ENCODE data around the gene GINS3. TPM values are rescaled to one million over a fixed set of nuclear protein-coding genes. Genes with fewer than 3 reads are reported as not detected.

The GINS3 gene
- total RNA-seq, 4 donors from 2014 or later = 1.2 to 2.0 (median 1.8) TPM

DNA sequence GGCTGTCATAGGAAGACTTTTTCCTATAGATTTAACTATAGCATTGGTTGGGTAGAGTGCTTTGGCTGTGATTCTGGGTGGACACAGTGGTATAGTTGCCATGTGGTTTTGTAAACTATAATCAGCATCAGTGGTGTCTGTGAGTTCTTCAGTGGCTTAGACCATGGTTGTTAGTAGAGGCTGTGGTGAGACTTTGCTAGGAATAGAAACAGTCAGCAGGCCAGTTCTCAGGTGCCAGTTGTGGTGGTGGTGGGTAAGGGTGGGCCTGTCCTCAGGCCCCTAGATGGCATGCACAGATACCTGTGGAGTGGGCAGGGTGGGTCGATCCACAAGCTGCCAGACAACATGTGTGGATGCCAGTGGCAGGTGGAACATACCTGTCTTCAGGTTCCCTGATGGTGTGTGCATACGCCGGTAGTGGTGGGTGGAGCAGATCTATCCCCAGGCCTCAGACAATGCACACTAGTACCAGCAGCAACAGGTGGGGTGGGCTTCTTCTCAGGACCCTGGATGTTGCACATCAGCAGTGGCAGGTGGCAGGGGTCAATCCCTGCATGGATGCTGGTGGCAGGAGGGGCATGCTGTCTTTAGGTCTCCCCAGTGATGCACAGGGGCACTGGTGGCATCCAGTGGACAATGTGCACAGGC, 28.4 kb upstream of the GINS3 start:
- no peak overlapping the region for H3K4me3 ChIP-seq
- no peaks in the 10 kb centered on the region for H3K27me3 ChIP-seq
- peaks cover 0 to 17% (median 13%) of the 10 kb centered on the region in 4 donors for H3K9me3 ChIP-seq
- DNase-seq (ENCODE audit: extremely low spot score) = no peak
- H3K27ac ChIP-seq (replicated peaks in 1 of 4) = no peak overlapping the region
- no CpG with 5 or more reads among the region's 3 CpGs for WGBS
- intact Hi-C loops (cut with DNase I) = no loop called here
- no peaks in the 10 kb centered on the region for H3K4me1 ChIP-seq
- no peaks in the 10 kb centered on the region for H3K36me3 ChIP-seq
- TF ChIP-seq EP300 (IDR thresholded peaks at IDR 0.05) (no peak), POLR2AphosphoS5 (IDR thresholded peaks at IDR 0.05) (no peak)

DNA sequence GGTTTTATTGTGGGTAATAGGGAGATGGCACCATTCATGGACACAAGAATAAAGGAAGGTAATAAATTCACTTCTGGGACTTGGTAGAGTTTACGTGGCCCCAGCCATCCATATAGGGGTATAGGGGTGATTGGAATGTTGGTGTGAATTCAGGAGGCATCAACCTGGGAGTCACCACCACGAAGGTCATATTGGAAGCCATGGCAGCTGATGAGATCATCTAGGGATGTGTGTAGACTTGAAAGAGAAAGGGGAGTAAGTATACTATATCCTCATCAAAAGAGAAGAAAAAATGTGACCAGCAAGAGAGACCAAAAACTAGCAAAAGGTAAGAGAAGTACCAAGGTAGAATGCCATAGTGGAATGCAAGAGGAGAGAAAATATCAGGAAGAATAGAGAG, 26.6 kb upstream of the GINS3 start:
- no peak for DNase-seq (ENCODE audit: extremely low spot score)
- Histone ChIP-seq H3K9me3 (peaks cover 0 to 8% (median 3%) of the 10 kb centered on the region in 4 donors), H3K4me3 (no peak overlapping the region), H3K27ac (replicated peaks in 1 of 4) (no peak overlapping the region), H3K27me3 (no peaks in the 10 kb centered on the region), H3K4me1 (no peaks in the 10 kb centered on the region), H3K36me3 (no peaks in the 10 kb centered on the region)
- intact Hi-C loops (cut with DNase I) = no loop called here
- WGBS = 57% methylated on average over 2 of the region's 2 CpGs
- TF ChIP-seq POLR2A (IDR thresholded peaks at IDR 0.05; ENCODE audit: low read depth) (no peak), EP300 (IDR thresholded peaks at IDR 0.05) (no peak), POLR2AphosphoS5 (IDR thresholded peaks at IDR 0.05) (no peak)
- TF ChIP-seq, protein P1, sequence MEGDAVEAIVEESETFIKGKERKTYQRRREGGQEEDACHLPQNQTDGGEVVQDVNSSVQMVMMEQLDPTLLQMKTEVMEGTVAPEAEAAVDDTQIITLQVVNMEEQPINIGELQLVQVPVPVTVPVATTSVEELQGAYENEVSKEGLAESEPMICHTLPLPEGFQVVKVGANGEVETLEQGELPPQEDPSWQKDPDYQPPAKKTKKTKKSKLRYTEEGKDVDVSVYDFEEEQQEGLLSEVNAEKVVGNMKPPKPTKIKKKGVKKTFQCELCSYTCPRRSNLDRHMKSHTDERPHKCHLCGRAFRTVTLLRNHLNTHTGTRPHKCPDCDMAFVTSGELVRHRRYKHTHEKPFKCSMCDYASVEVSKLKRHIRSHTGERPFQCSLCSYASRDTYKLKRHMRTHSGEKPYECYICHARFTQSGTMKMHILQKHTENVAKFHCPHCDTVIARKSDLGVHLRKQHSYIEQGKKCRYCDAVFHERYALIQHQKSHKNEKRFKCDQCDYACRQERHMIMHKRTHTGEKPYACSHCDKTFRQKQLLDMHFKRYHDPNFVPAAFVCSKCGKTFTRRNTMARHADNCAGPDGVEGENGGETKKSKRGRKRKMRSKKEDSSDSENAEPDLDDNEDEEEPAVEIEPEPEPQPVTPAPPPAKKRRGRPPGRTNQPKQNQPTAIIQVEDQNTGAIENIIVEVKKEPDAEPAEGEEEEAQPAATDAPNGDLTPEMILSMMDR (IDR thresholded peaks at IDR 0.05) = no peak

DNA sequence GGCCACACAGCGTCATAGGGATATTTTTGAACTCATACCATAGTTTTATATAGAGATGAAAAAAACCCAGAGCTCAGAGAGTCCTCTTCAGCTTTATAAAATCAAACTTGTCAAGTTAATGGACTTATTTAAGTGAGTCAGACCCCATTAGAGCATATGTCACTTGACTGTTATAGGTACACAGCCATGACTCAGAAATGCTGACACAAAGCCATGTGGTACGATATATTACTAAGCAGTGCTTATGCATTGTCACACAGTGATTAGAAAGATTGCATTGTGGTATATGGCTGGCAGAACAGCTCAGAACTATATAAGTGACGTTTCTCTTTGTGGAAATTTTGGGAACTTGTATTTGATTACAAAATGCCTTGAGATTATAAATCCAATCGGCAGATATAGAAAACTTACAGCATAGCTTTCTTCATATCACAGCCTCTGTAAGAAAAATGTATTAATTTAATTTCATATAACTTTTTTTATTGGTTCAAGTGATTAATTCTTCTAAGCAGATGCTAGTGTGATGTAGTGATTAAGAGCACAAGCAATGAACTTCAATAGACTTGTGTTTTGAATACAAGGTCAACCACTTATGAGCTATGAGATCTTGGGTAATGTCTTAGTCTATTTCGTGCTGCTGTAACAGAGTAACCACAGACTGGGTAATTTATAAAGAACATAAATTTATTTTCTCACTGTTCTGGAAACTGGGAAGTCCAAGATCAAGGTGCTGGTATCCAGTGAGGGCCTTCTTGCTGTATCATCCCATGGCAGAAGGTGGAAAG, 25.8 kb upstream of the GINS3 start:
- TF ChIP-seq POLR2A (IDR thresholded peaks at IDR 0.05; ENCODE audit: low read depth) (no peak), EP300 (IDR thresholded peaks at IDR 0.05) (no peak), POLR2AphosphoS5 (IDR thresholded peaks at IDR 0.05) (no peak)
- TF ChIP-seq, protein P1 (IDR thresholded peaks at IDR 0.05) = no peak
- H3K9me3 ChIP-seq = peaks cover 0 to 2% (median 0%) of the 10 kb centered on the region in 4 donors
- no peaks in the 10 kb centered on the region for H3K36me3 ChIP-seq
- no peaks in the 10 kb centered on the region for H3K4me1 ChIP-seq
- H3K27me3 ChIP-seq = peaks cover 0 to 4% (median under 1%) of the 10 kb centered on the region in 4 donors
- H3K4me3 ChIP-seq = no peak overlapping the region
- H3K27ac ChIP-seq (replicated peaks in 1 of 4) = no peak overlapping the region
- 66% methylated on average over 5 of the region's 5 CpGs for WGBS
- intact Hi-C loops (cut with DNase I) = no loop called here
- no peak for DNase-seq (ENCODE audit: extremely low spot score)

DNA sequence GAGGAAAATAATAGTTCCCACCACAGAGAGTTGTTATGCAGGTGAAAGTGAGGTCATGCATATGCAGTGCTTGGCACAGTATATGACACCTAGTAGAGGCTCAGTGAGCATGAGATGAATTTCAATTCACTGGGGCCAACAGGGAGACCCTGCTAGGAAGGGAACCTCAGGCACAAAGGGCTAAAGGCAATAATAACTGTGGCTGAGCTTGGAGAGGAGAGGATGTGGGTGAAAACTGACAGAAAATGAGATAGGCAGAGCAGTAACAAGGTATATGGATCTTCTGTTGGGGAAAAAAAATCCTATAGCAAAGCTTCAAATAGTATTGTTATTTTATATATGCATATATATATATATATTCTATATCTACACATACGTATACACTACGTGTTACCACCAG, 25.0 kb upstream of the GINS3 start:
- H3K36me3 ChIP-seq = no peaks in the 10 kb centered on the region
- 90% methylated on average over 2 of the region's 2 CpGs for WGBS
- intact Hi-C loops (cut with DNase I) = no loop called here
- H3K4me1 ChIP-seq = no peaks in the 10 kb centered on the region
- no peak overlapping the region for H3K4me3 ChIP-seq
- peaks cover 0 to 6% (median 1%) of the 10 kb centered on the region in 4 donors for H3K27me3 ChIP-seq
- no peaks in the 10 kb centered on the region for H3K9me3 ChIP-seq
- H3K27ac ChIP-seq (replicated peaks in 1 of 4) = no peak overlapping the region
- no peak for TF ChIP-seq POLR2A (IDR thresholded peaks at IDR 0.05; ENCODE audit: low read depth)
- no peak for TF ChIP-seq EP300 (IDR thresholded peaks at IDR 0.05)
- no peak for TF ChIP-seq POLR2AphosphoS5 (IDR thresholded peaks at IDR 0.05)
- TF ChIP-seq, protein P1 (IDR thresholded peaks at IDR 0.05) = no peak
- DNase-seq (ENCODE audit: extremely low spot score) = no peak

DNA sequence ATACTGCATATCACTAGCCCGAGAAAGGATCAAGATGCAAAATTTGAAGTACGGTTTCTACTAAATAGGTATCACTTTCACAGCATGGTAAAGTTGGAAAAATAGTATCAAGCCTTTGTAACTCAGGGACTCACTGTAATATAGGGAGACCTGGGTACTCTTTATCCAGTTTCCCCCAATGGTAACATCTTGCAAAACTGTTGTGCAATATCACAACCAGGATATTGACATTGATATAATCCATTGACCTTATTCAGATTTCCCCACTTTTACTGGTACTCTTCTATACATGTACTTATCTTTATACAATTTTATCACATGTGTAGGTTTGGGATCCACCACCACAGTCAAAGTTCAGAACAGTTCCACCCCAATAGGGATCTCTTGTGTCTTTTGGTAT, 20.4 kb upstream of the GINS3 start:
- H3K4me1 ChIP-seq = no peaks in the 10 kb centered on the region
- H3K36me3 ChIP-seq = no peaks in the 10 kb centered on the region
- no peak for DNase-seq (ENCODE audit: extremely low spot score)
- H3K27me3 ChIP-seq = peaks cover 0 to 6% (median 1%) of the 10 kb centered on the region in 4 donors
- intact Hi-C loops (cut with DNase I) = no loop called here
- TF ChIP-seq POLR2AphosphoS5 (IDR thresholded peaks at IDR 0.05) = no peak
- TF ChIP-seq, protein P1 (IDR thresholded peaks at IDR 0.05) = no peak
- TF ChIP-seq POLR2A (IDR thresholded peaks at IDR 0.05; ENCODE audit: low read depth) = no peak
- no peak for TF ChIP-seq EP300 (IDR thresholded peaks at IDR 0.05)
- no peak overlapping the region for H3K4me3 ChIP-seq
- 91% methylated on average over 2 of the region's 2 CpGs for WGBS
- H3K9me3 ChIP-seq = no peaks in the 10 kb centered on the region
- no peak overlapping the region for H3K27ac ChIP-seq (replicated peaks in 1 of 4)
